Osteoblast (primary cell): ENCODE data around the gene MTOR. TPM values are rescaled to one million over a fixed set of nuclear protein-coding genes. Genes with fewer than 3 reads are reported as not detected.
"Not testable (repeated sequence)": the region's sequence is repeated elsewhere in the genome, so short reads cannot be mapped to it uniquely, and the experiment has no call there.

ENCODE experiments used
- DNase-seq: peaks from one replicate; pipeline ENCODE4 v3.0.0; 2011; ENCODE audit warnings: low spot score, mixed read lengths; ENCODE audit not compliant: insufficient read length; ENCODE audit errors: missing footprints
- H2AFZ ChIP-seq: 2 replicates; pipeline ENCODE4 v1.6.0; 2011; ENCODE audit warnings: mild to moderate bottlenecking, low read length
- H3K27ac ChIP-seq: 2 replicates; pipeline ENCODE4 v1.5.1; 2011; ENCODE audit warnings: mild to moderate bottlenecking, low read depth, low read length, moderate library complexity
- H3K27me3 ChIP-seq: 2 replicates; pipeline ENCODE4 v1.6.0; 2012; ENCODE audit warnings: mild to moderate bottlenecking, control low read depth, inconsistent platforms, low read length, moderate library complexity; ENCODE audit not compliant: insufficient read depth
- H3K36me3 ChIP-seq: 2 replicates; pipeline ENCODE4 v1.5.1; 2011; ENCODE audit warnings: mild to moderate bottlenecking, low read length, control low read depth, moderate library complexity; ENCODE audit not compliant: insufficient read depth
- H3K4me1 ChIP-seq: 2 replicates; pipeline ENCODE4 v1.5.1; 2011; ENCODE audit warnings: mild to moderate bottlenecking, low read length, control low read depth, moderate library complexity; ENCODE audit not compliant: insufficient read depth
- H3K4me2 ChIP-seq: 2 replicates; pipeline ENCODE4 v1.6.0; 2011; ENCODE audit warnings: mild to moderate bottlenecking, low read length; ENCODE audit not compliant: insufficient read depth
- H3K4me3 ChIP-seq: fragments of 200-600 bp; sonication (generic); 3 replicates; pipeline ENCODE4 v1.5.1; 2012; ENCODE audit warnings: mild to moderate bottlenecking, low read length, inconsistent platforms; ENCODE audit not compliant: insufficient read depth
- H3K79me2 ChIP-seq: 2 replicates; pipeline ENCODE4 v1.6.0; 2012; ENCODE audit warnings: mild to moderate bottlenecking, low read length, control low read depth, inconsistent platforms; ENCODE audit not compliant: insufficient read depth
- H3K9me3 ChIP-seq: 2 replicates; pipeline ENCODE4 v1.5.1; 2011; ENCODE audit warnings: low read depth, low read length, control low read depth
- H4K20me1 ChIP-seq: 2 replicates; pipeline ENCODE4 v1.6.0; 2012; ENCODE audit warnings: mild to moderate bottlenecking, low read length, control low read depth; ENCODE audit not compliant: insufficient read depth
- CTCF ChIP-seq: IDR thresholded peaks from 2 replicates; pipeline ENCODE4 v1.5.1; 2011; ENCODE audit warnings: mild to moderate bottlenecking, low read depth, low read length, moderate library complexity; ENCODE audit errors: extremely low read depth
- total RNA-seq: library from RNA; depleted of rRNA; stranded (reverse); fragments of >200 nt; gene quantifications from 2 replicates; pipeline ENCODE4 v1.2.3, GENCODE V29; 2012

The MTOR gene
- total RNA-seq, 1 donor: 34.0 TPM

GRCh38 chr1:11064942-11065341 lies 197.4 kb downstream of the MTOR start:
- Histone ChIP-seq H3K27ac (no peak overlapping the region), H3K9me3 (no peaks in the 10 kb centered on the region), H3K4me3 (no peak overlapping the region), H2AFZ (no peak overlapping the region), H3K4me1 (peaks cover 15% of the 10 kb centered on the region), H3K27me3 (no peaks in the 10 kb centered on the region), H3K4me2 (no peak overlapping the region), H3K36me3 (peaks cover 53% of the 10 kb centered on the region), H4K20me1 (no peaks in the 10 kb centered on the region), H3K79me2 (peaks cover 10% of the 10 kb centered on the region)
- TF ChIP-seq CTCF: no peak
- peak; percentile 53 for DNase-seq

- H2AFZ ChIP-seq, DNase-seq, H3K27ac ChIP-seq, H3K4me2 ChIP-seq, H3K4me3 ChIP-seq, H3K9me3 ChIP-seq, H3K27me3 ChIP-seq, H4K20me1 ChIP-seq: not testable (repeated sequence)
- Histone ChIP-seq H3K79me2 (peaks cover 17% of the 10 kb centered on the region), H3K4me1 (peaks cover 15% of the 10 kb centered on the region), H3K36me3 (peaks cover 44% of the 10 kb centered on the region)
- peak; percentile 10 for TF ChIP-seq CTCF
These were observed 198.3 kb downstream of the MTOR start for GRCh38 chr1:11063937-11064537.

GRCh38 chr1:11062965-11063401 lies 199.4 kb downstream of the MTOR start:
- Histone ChIP-seq H3K79me2 (peaks cover 25% of the 10 kb centered on the region), H2AFZ (no peak overlapping the region), H3K9me3 (no peaks in the 10 kb centered on the region), H4K20me1 (no peaks in the 10 kb centered on the region), H3K27me3 (no peaks in the 10 kb centered on the region), H3K4me1 (peaks cover 21% of the 10 kb centered on the region), H3K4me2 (no peak overlapping the region), H3K36me3 (peaks cover 35% of the 10 kb centered on the region), H3K27ac (peak overlapping the region; percentile 69), H3K4me3 (no peak overlapping the region)
- DNase-seq: peak; percentile 97
- no peak for TF ChIP-seq CTCF

GRCh38 chr1:11061652-11062365 lies 200.5 kb downstream of the MTOR start:
- Histone ChIP-seq H2AFZ (no peak overlapping the region), H3K4me2 (no peak overlapping the region), H3K9me3 (no peaks in the 10 kb centered on the region), H4K20me1 (no peaks in the 10 kb centered on the region), H3K36me3 (peaks cover 38% of the 10 kb centered on the region), H3K27me3 (no peaks in the 10 kb centered on the region), H3K4me3 (no peak overlapping the region), H3K4me1 (peaks cover 21% of the 10 kb centered on the region), H3K79me2 (peaks cover 27% of the 10 kb centered on the region), H3K27ac (no peak overlapping the region)
- DNase-seq: peak; percentile 31
- no peak for TF ChIP-seq CTCF
